ENCODE data around the gene TLNRD1.

GRCh38 chr15:81014446-81015093 is 13.8 kb downstream of the TLNRD1 start:
- no peak for TF ChIP-seq CTCF (IDR thresholded peaks at IDR 0.05; ENCODE audit: low read length)
- no peak for TF ChIP-seq EZH2 (IDR thresholded peaks at IDR 0.05; ENCODE audit: borderline replicate concordance, low read length)

Data from OCI-LY1 (cell line).